ENCODE measurements around the gene MIS12.

MIS12 gene

GRCh38 chr17:5536866-5537650 lies 50.7 kb downstream of the MIS12 start:
- DNase-seq = no peak

- no peak for DNase-seq
Measured at GRCh38 chr17:5539286-5539685, 52.9 kb downstream of the MIS12 start.

- no peak for DNase-seq
Measured at GRCh38 chr17:5540321-5540720, 54.0 kb downstream of the MIS12 start.

Measured in activated CD4-positive, CD25-positive, alpha-beta regulatory T cell treated with anti-CD3 and anti-CD28 coated beads, Interleukin-2, amount 50 U/mL, for 72 hours (primary cell).